ENCODE data around the gene SUCNR1.
A peak's percentile ranks its signal among the peaks of the same experiment; 100 is the strongest.
"Not testable (repeated sequence)": the region's sequence is repeated elsewhere in the genome, so short reads cannot be mapped to it uniquely, and the experiment has no call there.

The SUCNR1 gene

GRCh38 chr3:151873398-151873797 is at the start of gene SUCNR1:
TSS of gene SUCNR1 (plus strand) at chr3:151873643. CDS start at chr3:151879893, 6,250 bp downstream.
- peak; percentile 97 to 98 for DNase-seq

- DNase-seq, result no peak
Measured at GRCh38 chr3:151827816-151828215, 45.6 kb upstream of the SUCNR1 start.

- no peak for DNase-seq
Measured at GRCh38 chr3:151835751-151836525, 37.5 kb upstream of the SUCNR1 start.

- DNase-seq, result peak in 1 of 2 experiments; percentile 9
Measured at GRCh38 chr3:151837057-151837456, 36.4 kb upstream of the SUCNR1 start.

GRCh38 chr3:151838574-151839312 is 34.7 kb upstream of the SUCNR1 start:
- DNase-seq, result peak; percentile 88 to 96

GRCh38 chr3:151839313-151839631 is 34.2 kb upstream of the SUCNR1 start:
- DNase-seq, result peak in 1 of 2 experiments; percentile 58

GRCh38 chr3:151841801-151842200 is 31.6 kb upstream of the SUCNR1 start:
- no peak for DNase-seq

- peak in 1 of 2 experiments; percentile 6 for DNase-seq
Measured at GRCh38 chr3:151843275-151843674, 30.2 kb upstream of the SUCNR1 start.

GRCh38 chr3:151845306-151845905 is 28.0 kb upstream of the SUCNR1 start:
- no peak for DNase-seq

GRCh38 chr3:151850065-151850464 is 23.4 kb upstream of the SUCNR1 start:
- DNase-seq, result not testable (repeated sequence)

- DNase-seq, result no peak
Measured at GRCh38 chr3:151852074-151852811, 21.2 kb upstream of the SUCNR1 start.

GRCh38 chr3:151856118-151856517 is 17.3 kb upstream of the SUCNR1 start:
- no peak for DNase-seq

- DNase-seq, result no peak
Measured at GRCh38 chr3:151856641-151857040, 16.8 kb upstream of the SUCNR1 start.

- DNase-seq, result peak in 1 of 2 experiments; percentile 7
Measured at GRCh38 chr3:151859233-151859673, 14.2 kb upstream of the SUCNR1 start.

GRCh38 chr3:151859905-151860304 is 13.5 kb upstream of the SUCNR1 start:
- no peak for DNase-seq

- DNase-seq, result peak in 1 of 2 experiments; percentile 22
Measured at GRCh38 chr3:151863611-151864010, 9.8 kb upstream of the SUCNR1 start.

GRCh38 chr3:151864423-151865101 is 8.9 kb upstream of the SUCNR1 start:
- no peak for DNase-seq

GRCh38 chr3:151866711-151867410 is 6.6 kb upstream of the SUCNR1 start:
- DNase-seq, result peak in 1 of 2 experiments; percentile 40

- DNase-seq, result no peak
Measured at GRCh38 chr3:151867666-151868065, 5.8 kb upstream of the SUCNR1 start.

- no peak for DNase-seq
Measured at GRCh38 chr3:151869181-151869580, 4.3 kb upstream of the SUCNR1 start.

GRCh38 chr3:151871639-151872468 is 1.6 kb upstream of the SUCNR1 start:
- peak in 1 of 2 experiments; percentile 25 for DNase-seq

Data from NCI-H526 (cell line).